Measurements from ENCODE around the gene ZNF217.

DNA sequence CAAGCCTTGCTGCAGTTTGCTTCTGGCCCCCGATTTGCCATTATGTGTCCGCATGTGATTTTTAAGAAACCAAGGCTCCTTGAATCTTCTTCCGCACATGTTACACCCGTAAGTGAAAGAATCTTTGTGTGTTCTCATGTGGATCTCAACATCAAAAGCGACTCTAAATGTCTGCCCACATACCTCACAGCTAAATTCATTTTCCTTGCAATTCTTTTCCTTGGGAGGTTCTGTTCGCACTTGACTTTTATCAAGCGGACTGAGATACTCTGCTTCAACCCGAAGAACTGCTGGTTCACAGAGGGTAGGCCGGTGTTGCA, 11.4 kb downstream of the ZNF217 start:
- TF ChIP-seq EP300 (IDR thresholded peaks at IDR 0.05) (no peak), MAZ (IDR thresholded peaks at IDR 0.05; ENCODE audit: borderline replicate concordance, low read depth, low read length) (no peak), ZC3H11A (IDR thresholded peaks at IDR 0.05) (no peak), CTCF (IDR thresholded peaks at IDR 0.05) (no peak), REST (IDR thresholded peaks at IDR 0.05) (no peak), SMC3 (IDR thresholded peaks at IDR 0.05) (no peak)

All from A549 (cell line).